Measurements from ENCODE around the gene PRDX5. TPM values are rescaled to one million over a fixed set of nuclear protein-coding genes. Genes with fewer than 3 reads are reported as not detected.

Gene PRDX5
- total and polyA plus RNA-seq, 9 of the 15 experiments (the other 6 are each of a cell fraction or from before 2014, with no cell fraction given): 40.8 to 327 (median 204) TPM

- TF ChIP-seq, protein P1, sequence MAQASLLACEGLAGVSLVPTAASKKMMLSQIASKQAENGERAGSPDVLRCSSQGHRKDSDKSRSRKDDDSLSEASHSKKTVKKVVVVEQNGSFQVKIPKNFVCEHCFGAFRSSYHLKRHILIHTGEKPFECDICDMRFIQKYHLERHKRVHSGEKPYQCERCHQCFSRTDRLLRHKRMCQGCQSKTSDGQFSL (CRISPR knock-in tag; IDR thresholded peaks at IDR 0.05): no peak
- TF ChIP-seq, protein P1 (tag; IDR thresholded peaks at IDR 0.05): no peak
- TF ChIP-seq RNF2 (IDR thresholded peaks at IDR 0.05): peak; percentile 63; the same call in 1 of the 2 replicates
- no peak for TF ChIP-seq HMGN3 (IDR thresholded peaks at IDR 0.05; ENCODE audit: borderline replicate concordance, extremely low read depth, insufficient read length, low read depth, low read length)
- no peak for TF ChIP-seq BCLAF1 (IDR thresholded peaks at IDR 0.05; ENCODE audit: borderline replicate concordance in 1 of 2, control insufficient read depth in 1 of 2, low read depth in 2 of 2, low read length in 1 of 2)
- no peak for TF ChIP-seq ZNF77 (CRISPR knock-in tag; IDR thresholded peaks at IDR 0.05)
- no peak for TF ChIP-seq NFXL1 (CRISPR knock-in tag; IDR thresholded peaks at IDR 0.05)
- no peak for TF ChIP-seq DDX20 (tag; IDR thresholded peaks at IDR 0.05; ENCODE audit: low read depth)
- TF ChIP-seq GABPB2 (CRISPR knock-in tag; conservative IDR thresholded peaks at IDR 0.05): no peak
- no peak for TF ChIP-seq ZKSCAN3 (CRISPR knock-in tag; IDR thresholded peaks at IDR 0.05)
- TF ChIP-seq NEUROD1 (IDR thresholded peaks at IDR 0.05; ENCODE audit: borderline replicate concordance, low read depth, low read length, partially characterized antibody): no peak
- TF ChIP-seq ZNF282 (CRISPR knock-in tag; IDR thresholded peaks at IDR 0.05): no peak
- TF ChIP-seq DIDO1 (tag; IDR thresholded peaks at IDR 0.05; ENCODE audit: low read depth): no peak
- TF ChIP-seq SMAD2 (IDR thresholded peaks at IDR 0.05; ENCODE audit: low read depth, low read length): no peak
- TF ChIP-seq HDAC8 (tag; IDR thresholded peaks at IDR 0.05): no peak
- TF ChIP-seq CHD4 (IDR thresholded peaks at IDR 0.05; ENCODE audit: insufficient read depth, insufficient replicate concordance, low read depth, low read length, poor library complexity, severe bottlenecking): no peak
- TF ChIP-seq, protein P2, sequence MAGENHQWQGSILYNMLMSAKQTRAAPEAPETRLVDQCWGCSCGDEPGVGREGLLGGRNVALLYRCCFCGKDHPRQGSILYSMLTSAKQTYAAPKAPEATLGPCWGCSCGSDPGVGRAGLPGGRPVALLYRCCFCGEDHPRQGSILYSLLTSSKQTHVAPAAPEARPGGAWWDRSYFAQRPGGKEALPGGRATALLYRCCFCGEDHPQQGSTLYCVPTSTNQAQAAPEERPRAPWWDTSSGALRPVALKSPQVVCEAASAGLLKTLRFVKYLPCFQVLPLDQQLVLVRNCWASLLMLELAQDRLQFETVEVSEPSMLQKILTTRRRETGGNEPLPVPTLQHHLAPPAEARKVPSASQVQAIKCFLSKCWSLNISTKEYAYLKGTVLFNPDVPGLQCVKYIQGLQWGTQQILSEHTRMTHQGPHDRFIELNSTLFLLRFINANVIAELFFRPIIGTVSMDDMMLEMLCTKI (IDR thresholded peaks at IDR 0.05; ENCODE audit: partially characterized antibody): no peak
- TF ChIP-seq, protein P3, sequence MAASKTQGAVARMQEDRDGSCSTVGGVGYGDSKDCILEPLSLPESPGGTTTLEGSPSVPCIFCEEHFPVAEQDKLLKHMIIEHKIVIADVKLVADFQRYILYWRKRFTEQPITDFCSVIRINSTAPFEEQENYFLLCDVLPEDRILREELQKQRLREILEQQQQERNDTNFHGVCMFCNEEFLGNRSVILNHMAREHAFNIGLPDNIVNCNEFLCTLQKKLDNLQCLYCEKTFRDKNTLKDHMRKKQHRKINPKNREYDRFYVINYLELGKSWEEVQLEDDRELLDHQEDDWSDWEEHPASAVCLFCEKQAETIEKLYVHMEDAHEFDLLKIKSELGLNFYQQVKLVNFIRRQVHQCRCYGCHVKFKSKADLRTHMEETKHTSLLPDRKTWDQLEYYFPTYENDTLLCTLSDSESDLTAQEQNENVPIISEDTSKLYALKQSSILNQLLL (CRISPR knock-in tag; IDR thresholded peaks at IDR 0.05; ENCODE audit: borderline replicate concordance): no peak
- TF ChIP-seq ILF3 (IDR thresholded peaks at IDR 0.05; ENCODE audit: borderline replicate concordance): no peak
These were observed 12.0 kb upstream of the PRDX5 start (continued) for GRCh38 chr11:64305691-64306562.
